Measurements from ENCODE around the gene OR5K3.

DNA sequence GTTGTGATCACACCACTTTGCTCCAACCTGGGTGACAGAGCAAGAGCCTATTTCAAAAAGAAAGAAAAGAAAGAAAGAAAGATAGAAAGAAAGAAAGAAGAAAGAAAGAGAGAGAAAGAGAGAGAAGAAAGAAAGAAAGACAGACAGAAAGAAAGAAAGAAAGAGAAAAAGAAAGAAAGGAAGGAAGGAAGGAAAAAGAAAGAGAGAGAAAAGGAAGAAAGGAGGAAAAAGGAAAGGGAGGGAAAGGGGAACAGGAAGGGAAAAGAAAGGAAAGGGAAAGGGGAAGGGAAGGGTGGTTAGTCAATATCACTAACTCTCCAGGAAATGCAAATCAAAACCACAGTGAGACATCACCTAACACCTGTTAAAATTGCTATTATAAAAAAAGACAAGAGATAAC is 18.6 kb upstream of the OR5K3 start:
- TF ChIP-seq, protein P1, sequence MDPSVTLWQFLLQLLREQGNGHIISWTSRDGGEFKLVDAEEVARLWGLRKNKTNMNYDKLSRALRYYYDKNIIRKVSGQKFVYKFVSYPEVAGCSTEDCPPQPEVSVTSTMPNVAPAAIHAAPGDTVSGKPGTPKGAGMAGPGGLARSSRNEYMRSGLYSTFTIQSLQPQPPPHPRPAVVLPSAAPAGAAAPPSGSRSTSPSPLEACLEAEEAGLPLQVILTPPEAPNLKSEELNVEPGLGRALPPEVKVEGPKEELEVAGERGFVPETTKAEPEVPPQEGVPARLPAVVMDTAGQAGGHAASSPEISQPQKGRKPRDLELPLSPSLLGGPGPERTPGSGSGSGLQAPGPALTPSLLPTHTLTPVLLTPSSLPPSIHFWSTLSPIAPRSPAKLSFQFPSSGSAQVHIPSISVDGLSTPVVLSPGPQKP (IDR thresholded peaks at IDR 0.05; ENCODE audit: borderline replicate concordance, low read depth, low read length): no peak
- TF ChIP-seq, protein P2, sequence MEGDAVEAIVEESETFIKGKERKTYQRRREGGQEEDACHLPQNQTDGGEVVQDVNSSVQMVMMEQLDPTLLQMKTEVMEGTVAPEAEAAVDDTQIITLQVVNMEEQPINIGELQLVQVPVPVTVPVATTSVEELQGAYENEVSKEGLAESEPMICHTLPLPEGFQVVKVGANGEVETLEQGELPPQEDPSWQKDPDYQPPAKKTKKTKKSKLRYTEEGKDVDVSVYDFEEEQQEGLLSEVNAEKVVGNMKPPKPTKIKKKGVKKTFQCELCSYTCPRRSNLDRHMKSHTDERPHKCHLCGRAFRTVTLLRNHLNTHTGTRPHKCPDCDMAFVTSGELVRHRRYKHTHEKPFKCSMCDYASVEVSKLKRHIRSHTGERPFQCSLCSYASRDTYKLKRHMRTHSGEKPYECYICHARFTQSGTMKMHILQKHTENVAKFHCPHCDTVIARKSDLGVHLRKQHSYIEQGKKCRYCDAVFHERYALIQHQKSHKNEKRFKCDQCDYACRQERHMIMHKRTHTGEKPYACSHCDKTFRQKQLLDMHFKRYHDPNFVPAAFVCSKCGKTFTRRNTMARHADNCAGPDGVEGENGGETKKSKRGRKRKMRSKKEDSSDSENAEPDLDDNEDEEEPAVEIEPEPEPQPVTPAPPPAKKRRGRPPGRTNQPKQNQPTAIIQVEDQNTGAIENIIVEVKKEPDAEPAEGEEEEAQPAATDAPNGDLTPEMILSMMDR (conservative IDR thresholded peaks at IDR 0.05; ENCODE audit: low read depth, low read length): no peak
- TF ChIP-seq POLR2A (IDR thresholded peaks at IDR 0.05; ENCODE audit: low read depth, low read length): no peak
- no peak for TF ChIP-seq NFE2L2 (IDR thresholded peaks at IDR 0.05; ENCODE audit: low read depth, low read length)
- TF ChIP-seq SMC3 (IDR thresholded peaks at IDR 0.05; ENCODE audit: low read depth, low read length): no peak
- no peak for TF ChIP-seq MAZ (IDR thresholded peaks at IDR 0.05; ENCODE audit: borderline replicate concordance, low read depth, low read length)
- TF ChIP-seq RAD21 (IDR thresholded peaks at IDR 0.05; ENCODE audit: low read length): no peak
- TF ChIP-seq CHD1 (IDR thresholded peaks at IDR 0.05; ENCODE audit: low read depth, low read length): no peak
- no peak for TF ChIP-seq RFX5 (IDR thresholded peaks at IDR 0.05; ENCODE audit: low read depth, low read length)
- no peak for TF ChIP-seq MXI1 (IDR thresholded peaks at IDR 0.05; ENCODE audit: borderline replicate concordance, low read depth, low read length)
- TF ChIP-seq FOS (IDR thresholded peaks at IDR 0.05; ENCODE audit: low read depth, low read length): no peak
- TF ChIP-seq CEBPB (IDR thresholded peaks at IDR 0.05; ENCODE audit: low read depth, low read length): no peak
- TF ChIP-seq BHLHE40 (IDR thresholded peaks at IDR 0.05; ENCODE audit: low read depth, low read length): no peak
